Neural progenitor cell (in vitro differentiated cells): Measurements from ENCODE around the gene TOMM6.

Experiments
- CTCF ChIP-seq: fragments of 200-600 bp; sonication (generic); IDR thresholded peaks from 2 replicates; pipeline ENCODE4 v1.5.1; 2017; ENCODE audit warnings: antibody characterized with exemption, mild to moderate bottlenecking
- EZH2 ChIP-seq: fragments of 200-600 bp; sonication (generic); IDR thresholded peaks from 2 replicates; pipeline ENCODE4 v1.6.1; 2017; ENCODE audit warnings: antibody characterized with exemption, mild to moderate bottlenecking, moderate library complexity
- EZH2phosphoT487 ChIP-seq: fragments of 200-600 bp; sonication (generic); IDR thresholded peaks from 2 replicates; pipeline ENCODE4 v1.6.1; 2017; ENCODE audit warnings: antibody characterized with exemption

- no peak for TF ChIP-seq CTCF
- no peak for TF ChIP-seq EZH2
- TF ChIP-seq EZH2phosphoT487 = no peak
Observed at GRCh38 chr6:41818271-41819054, 31.0 kb downstream of the TOMM6 start.
